ENCODE results near the gene ENTPD2.
A peak's percentile ranks its signal among the peaks of the same experiment; 100 is the strongest.

The ENTPD2 gene

DNA sequence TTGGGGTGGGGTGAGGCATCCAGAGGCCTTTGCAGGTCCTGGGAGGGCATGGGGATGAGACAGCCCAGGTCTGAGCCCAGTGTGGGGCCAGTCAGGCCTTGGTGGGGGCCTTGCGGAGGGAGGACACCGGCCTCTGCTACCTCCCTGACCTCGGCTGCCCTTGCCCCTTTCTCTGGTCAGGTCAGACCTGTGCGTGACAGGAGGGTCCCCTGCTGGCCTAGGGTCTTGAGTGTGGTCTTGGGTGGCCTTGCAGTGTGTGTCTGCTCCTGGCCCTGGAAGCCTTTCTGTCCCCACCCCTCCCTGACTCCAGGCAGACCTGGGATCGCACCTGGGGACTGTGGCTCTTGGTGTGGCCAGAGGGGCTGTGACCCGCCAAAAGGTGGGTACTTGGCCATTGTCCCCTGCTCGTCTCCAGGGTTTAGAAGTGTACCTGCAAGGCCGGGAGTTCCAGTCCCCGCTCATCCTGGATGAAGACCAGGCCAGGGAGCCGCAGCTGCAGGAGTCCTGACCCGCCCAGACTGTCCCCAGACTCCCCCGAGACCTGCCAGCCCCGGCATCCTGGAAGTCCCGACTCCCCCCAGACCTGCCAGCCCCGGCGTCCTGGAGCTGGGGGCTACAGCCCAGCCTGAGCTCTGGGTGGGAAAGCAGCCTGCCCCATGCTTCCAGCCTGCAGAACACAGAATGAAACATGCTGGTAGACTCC, 28.5 kb upstream of the ENTPD2 start:
- in situ Hi-C loops (cut with HindIII; ENCODE audit: low pct_ligation_motif_present, low pct_unique_long_range_greater_than_20kb, low sequenced_read_pairs) = no loop called here

DNA sequence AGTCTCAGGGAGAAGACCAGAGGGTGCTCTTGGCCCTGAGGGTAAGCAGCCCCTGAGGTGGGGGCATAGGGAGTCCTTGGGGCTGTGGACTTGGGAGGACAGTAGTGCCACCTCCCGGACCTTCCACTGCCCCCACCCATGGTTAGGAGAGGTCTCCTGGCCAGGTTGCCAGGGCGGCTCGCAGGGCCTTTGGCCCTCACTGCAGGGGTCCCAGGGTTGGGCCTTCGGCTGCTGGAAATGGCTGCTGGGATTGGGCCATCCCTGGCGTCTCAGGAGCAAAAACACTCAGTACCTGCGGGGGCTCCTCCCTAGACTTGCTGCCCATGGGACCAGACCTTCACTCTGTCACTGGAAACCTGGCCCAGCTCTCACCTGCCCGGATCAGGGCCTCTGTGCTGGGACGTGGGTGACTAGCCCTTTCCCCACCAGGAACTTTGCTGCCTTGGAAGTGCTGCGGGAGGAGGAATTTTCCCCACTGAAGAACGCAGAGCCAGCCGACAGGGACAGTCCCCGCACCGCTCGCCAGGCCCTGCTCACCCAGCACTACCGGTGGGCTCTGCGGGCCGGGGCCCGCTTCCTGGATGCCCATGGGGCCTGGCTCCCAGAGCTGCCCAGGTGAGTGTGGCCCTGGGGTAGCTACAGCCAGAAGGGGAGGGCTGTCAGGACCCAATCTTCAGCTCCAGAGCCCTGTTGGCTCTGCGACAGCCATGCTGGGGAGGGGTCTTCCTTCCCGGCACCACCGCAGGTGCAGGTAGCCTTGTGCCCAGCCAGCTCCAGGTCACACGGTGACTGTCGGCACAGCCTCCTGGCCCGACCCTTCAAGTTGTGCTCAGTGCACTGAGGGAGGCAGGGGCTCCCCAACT, 26.6 kb upstream of the ENTPD2 start:
- no peak for DNase-seq
- in situ Hi-C loops (cut with HindIII; ENCODE audit: low pct_ligation_motif_present, low pct_unique_long_range_greater_than_20kb, low sequenced_read_pairs) = no loop called here

More for the DNA sequence above, 28.5 kb upstream of the ENTPD2 start:
- DNase-seq = no peak

DNA sequence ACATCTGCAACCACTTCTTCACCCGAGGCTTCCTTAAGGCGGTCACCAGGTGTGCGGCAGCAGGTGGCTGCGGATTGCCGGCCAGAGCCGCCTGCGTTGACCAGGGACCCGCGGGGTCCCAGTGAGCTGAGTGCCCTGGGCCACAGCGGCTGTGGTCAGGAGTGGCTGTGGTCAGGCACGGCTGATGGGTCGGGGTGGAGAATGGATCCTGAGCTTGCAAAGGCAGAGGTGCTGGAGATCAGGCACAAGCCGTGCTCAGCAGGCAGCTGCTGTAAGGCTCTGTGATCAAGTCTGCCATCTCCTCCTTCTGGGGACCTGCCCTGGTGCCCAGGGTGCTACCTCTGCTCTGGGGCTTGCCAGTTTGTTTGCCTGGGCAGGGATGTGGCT, 25.5 kb upstream of the ENTPD2 start:
- in situ Hi-C loops (cut with HindIII; ENCODE audit: low pct_ligation_motif_present, low pct_unique_long_range_greater_than_20kb, low sequenced_read_pairs) = no loop called here
- DNase-seq = no peak

DNA sequence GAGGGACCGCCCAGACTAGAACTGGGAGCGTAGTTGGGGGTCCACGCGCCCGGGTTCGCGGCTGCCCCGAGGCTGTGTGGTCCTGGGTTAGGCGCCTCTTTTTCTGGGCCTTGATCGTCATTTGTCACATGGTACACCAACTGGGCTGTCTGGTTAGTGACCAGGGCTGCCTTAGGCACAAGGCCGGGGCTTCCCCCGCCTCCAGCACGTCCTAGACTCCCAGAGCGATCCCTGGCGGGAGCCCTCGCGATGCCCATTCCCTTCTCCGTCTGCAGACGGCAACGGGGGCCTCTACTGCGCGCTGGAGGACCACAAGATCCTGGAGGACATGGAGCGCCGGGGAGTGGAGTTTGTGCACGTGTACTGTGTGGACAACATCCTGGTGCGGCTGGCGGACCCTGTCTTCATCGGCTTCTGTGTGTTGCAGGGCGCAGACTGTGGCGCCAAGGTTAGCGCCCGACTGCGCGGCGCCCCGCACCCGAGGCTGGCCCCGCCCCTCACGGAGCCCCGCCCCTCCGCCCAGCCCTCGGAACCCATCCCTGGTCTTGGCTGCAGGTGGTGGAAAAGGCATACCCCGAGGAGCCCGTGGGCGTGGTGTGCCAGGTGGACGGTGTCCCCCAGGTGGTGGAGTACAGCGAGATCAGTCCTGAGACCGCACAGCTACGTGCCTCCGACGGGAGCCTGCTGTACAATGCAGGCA, 25.0 kb upstream of the ENTPD2 start:
- in situ Hi-C loops (cut with HindIII; ENCODE audit: low pct_ligation_motif_present, low pct_unique_long_range_greater_than_20kb, low sequenced_read_pairs) = no loop called here
- DNase-seq = no peak

DNA sequence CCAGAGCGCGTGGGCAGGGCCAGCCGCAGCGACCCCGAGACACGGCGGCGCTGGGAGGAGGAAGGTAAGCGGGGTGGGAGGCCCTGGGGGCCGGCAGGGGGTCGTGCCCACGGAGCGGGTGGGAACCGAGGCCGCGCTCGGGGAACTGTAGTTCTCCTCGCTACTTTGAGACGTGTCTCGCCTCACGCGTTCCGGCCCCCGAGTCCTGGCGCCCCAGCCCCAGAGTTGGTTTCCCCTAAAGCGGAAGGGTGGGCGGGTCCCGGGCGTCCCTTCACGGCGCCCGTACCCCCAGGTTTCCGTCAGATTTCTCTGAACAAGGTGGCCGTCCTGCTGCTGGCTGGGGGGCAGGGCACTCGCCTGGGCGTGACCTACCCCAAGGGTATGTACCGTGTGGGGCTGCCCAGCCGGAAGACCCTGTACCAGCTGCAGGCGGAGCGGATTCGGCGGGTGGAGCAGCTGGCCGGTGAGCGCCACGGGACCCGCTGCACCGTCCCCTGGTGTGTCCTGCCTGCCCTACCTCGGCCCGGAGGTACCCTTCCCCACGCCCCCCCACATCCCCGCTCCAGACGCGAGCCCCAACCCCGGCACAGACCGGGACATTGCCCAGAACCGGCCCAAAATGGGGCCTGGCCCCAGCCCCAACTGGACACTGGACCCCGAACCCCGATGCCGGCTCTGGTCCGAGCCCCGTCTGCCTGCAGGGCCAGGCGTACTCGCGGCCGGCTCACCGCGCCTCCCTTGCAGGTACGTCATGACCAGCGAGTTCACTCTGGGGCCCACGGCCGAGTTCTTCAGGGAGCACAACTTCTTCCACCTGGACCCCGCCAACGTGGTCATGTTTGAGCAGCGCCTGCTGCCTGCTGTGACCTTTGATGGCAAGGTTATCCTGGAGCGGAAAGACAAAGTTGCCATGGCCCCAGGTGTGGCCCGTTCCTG, 24.2 kb upstream of the ENTPD2 start:
- in situ Hi-C loops (cut with HindIII; ENCODE audit: low pct_ligation_motif_present, low pct_unique_long_range_greater_than_20kb, low sequenced_read_pairs) = no loop called here
- no peak for DNase-seq

DNA sequence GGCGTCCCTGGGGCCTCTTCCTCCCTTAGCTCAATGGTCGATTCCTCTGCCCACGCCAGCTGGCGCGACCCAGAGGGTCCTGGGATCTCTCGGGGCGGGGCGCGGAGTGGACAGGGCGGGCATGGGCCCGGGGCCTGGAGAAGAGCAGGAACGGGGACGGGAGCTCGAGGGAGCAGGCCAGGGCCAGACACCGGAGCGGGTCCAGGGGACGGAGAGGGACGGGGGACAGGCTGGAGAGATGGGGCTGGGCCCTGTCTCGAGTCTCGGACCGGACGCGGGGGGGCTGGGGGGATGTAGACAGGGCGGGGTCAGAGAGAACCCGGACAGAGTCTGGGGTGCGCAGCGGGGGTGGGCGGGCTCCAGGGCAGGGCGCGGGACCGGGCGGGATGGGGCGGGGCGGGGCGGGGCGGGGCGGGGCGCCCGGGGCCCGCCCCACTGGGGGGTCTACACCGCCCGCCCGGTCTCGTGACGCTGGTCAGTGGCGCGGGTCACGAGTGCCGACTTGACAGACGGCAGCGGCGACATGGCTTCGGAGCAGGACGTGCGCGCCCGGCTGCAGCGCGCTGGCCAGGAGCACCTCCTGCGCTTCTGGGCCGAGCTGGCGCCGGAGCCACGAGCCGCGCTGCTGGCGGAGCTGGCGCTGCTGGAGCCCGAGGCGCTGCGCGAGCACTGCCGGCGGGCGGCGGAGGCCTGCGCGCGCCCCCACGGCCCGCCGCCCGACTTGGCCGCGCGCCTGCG, 23.3 kb upstream of the ENTPD2 start, which contains the start of gene UAP1L1:
UAP1L1 (plus strand) TSS at position 508 of the 738 bp plus-strand sequence; CDS start at position 524, 16 bp downstream.
- in situ Hi-C loops (cut with HindIII; ENCODE audit: low pct_ligation_motif_present, low pct_unique_long_range_greater_than_20kb, low sequenced_read_pairs) = no loop called here
- peak; percentile 39 for DNase-seq

DNA sequence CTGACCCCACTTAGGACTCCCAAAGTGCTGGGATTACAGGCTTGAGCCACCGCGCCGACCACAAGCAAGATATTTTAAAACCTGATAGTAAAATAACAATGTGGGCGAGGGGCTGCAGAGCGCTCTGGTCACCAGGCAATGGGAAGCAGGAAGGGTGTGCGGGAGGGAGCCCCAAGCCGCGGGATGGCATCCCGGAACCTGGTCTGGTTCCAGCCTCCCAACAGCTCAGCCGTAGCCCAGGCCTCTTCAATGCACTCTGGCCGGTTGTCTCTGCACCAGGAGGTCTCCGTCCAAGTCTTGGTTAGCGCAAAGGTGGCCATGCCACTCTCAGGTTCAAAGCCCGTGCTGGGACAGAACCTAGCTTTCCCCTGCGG, 22.8 kb upstream of the ENTPD2 start:
- in situ Hi-C loops (cut with HindIII; ENCODE audit: low pct_ligation_motif_present, low pct_unique_long_range_greater_than_20kb, low sequenced_read_pairs) = no loop called here
- no peak for DNase-seq

DNA sequence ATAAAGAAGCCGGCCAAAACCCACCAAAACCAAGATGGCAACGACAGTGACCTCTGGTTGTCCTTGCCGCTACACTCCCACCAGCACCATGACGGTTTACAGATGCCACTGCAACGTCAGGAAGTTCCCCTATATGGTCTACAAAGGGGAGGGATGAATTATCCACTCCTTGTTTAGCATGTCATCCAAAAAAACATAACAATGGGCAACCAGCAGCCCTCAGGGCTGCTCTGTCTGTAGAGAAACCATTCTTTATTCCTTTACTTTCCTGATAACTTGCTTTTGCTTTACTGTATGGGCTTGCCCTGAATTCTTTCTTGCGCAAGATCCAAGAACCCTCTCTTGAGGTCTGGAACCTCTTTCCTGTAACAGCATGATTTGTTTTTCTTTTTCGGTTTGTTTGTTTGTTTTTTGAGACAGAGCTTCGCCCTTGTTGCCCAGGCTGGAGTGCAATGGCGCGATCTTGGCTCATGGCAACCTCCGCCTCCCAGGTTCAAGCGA, 21.5 kb upstream of the ENTPD2 start:
- in situ Hi-C loops (cut with HindIII; ENCODE audit: low pct_ligation_motif_present, low pct_unique_long_range_greater_than_20kb, low sequenced_read_pairs) = no loop called here
- DNase-seq = no peak

DNA sequence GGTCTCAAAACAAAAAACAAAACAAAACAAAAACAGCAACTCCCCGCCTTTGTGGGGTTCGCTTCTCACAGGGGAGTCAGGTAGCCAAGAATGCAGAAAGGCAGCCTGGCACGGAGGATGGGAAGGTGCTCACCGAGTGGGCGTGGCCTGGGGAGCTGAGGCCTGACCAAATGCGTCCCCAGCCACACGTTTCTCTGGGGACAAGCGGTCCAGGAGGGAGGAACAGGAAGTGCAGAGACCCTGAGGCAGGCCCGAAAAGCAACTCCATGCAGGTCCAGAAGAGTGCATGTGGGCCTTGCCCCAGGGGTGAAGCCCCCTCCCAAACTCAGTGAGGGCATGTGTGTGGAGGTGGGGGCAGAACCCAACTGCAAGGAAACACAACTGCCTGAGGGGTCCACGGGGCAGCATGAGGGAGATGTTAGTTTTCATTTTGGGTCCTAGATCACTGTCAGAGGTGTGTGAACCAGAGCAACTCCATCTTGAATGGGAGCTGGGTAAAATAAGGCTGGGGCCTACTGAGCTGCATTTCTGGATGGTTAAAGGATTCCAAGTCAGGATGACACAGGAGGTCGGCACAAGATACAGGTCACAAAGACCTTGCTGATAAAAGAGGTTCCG, 20.9 kb upstream of the ENTPD2 start:
- in situ Hi-C loops (cut with HindIII; ENCODE audit: low pct_ligation_motif_present, low pct_unique_long_range_greater_than_20kb, low sequenced_read_pairs) = no loop called here
- no peak for DNase-seq

DNA sequence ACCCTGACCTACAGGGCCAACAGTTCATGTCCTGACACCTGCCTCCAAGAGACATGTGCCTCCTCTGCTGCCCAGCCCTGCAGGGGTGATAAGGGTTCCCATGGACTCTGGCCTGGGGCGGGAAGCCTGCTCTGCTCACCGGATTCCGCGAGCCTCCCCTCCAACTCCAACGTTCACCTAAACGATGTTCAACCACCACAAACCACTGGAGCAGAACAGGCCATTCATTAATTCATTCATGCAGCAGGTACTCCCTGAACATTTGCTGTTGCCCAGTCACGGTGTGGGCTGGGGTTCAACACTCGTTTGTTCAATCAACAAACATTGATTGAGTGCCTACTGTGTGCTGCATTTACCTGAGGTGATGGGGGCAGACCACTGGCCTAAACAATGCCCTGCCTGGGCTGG, 20.1 kb upstream of the ENTPD2 start:
- DNase-seq = no peak
- in situ Hi-C loops (cut with HindIII; ENCODE audit: low pct_ligation_motif_present, low pct_unique_long_range_greater_than_20kb, low sequenced_read_pairs) = no loop called here

DNA sequence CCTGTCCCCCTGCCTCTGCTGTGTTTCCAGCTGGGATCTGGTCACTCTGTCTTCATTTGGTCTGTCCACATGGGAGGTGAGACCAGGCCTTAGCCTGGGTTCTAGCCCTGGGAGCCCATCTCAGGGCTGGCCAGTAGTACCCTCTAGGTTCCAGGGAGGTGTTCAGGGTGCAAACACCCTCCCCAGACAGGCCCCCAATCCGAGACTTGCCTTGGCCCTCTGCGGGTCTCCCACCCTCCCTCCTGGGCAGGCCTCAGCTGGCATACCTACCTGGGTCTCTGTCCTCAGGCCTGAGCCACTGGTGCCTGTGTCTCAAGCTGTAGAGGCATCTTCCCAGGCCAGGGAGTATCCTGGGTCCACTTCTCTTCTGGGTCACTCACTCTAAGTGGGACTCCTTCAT, 17.4 kb upstream of the ENTPD2 start:
- no peak for DNase-seq
- in situ Hi-C loops (cut with HindIII; ENCODE audit: low pct_ligation_motif_present, low pct_unique_long_range_greater_than_20kb, low sequenced_read_pairs) = no loop called here

DNA sequence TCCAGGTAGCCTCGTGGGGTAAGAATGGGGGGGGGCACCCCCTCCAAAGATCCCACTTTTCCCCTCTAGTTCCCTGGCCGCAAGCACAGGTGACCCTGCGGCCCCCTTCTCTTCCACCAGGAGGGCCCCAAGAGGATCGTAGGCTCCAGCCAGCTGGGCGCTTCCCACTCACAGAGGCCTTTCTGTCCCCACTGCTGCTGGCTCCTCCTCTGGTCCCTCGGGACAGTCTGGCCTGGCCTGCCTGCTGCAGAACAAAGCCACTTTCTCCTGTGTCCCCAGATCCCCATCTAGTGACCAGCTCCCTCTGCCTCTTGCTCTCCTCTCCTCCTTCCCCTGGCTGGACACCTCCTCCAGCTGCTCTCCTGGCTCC, 17.0 kb upstream of the ENTPD2 start:
- in situ Hi-C loops (cut with HindIII; ENCODE audit: low pct_ligation_motif_present, low pct_unique_long_range_greater_than_20kb, low sequenced_read_pairs) = no loop called here
- DNase-seq = no peak

DNA sequence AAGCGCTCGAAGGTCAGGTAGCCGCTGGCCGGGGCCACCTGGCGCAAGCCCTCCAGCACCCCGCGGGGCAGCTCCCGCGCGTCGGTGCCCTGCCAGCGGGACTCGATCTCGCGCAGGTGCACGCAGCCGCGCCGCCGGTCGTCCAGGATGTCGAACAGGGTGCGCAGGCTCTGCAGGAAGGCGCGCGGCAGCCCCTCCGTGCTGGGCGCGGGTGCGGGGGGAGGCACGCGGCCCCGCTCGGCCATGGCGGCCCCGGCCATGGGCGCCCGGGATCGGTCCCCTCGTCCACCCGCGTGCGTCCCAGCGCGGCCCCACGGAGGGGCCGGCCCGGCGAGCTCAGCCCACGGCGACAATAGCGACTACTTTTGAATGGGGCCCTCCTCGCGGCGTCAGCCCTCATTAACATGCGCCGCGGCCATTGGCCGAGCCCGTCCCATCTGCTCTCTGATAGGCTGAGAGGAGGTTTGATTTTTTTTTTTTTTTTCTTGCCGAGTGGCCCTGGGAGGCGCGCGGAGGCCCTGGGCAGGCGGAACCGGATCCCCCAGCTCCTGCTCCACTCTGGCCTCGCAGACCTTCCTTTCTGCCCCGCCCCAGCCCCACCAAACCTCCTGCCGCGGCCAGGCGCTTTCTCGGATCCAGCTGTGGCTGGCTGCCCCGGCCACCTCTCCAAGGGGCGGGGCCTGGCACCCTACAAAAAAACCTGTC, 16.5 kb upstream of the ENTPD2 start, which contains the start of gene SAPCD2:
SAPCD2 (minus strand) TSS at position 357 of the 705 bp plus-strand sequence; CDS start at position 260, 97 bp downstream.
- in situ Hi-C loops (cut with HindIII; ENCODE audit: low pct_ligation_motif_present, low pct_unique_long_range_greater_than_20kb, low sequenced_read_pairs) = no loop called here
- peak; percentile 88 for DNase-seq

DNA sequence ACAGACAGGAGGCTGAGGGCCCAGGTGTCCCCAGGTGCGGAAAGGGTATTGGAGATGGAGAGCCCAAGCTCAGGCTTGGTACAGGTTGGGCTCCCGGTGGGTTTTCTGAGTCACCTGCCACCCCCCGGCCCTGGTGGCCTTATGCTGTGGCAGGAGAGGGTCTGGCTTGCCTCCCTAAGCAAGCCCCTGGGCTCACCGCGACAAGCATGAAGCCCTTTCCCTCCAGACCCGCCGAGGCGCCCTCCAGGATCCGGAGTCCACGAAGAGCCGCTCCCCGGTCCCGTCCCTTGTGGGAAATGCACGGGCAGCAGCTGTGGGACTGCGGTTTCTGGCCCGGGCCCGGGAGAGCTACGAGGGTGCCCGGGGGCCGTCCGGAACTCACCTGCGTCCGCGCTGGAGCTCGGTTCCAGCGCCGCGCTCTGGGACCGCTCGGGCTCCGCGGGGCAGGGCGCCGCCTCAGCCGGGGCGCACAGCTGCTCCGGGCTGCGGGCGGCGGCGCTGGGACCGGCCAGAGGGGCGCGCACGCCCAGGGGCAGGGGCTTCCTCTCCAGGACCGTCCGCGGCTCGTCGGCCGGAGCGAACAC, 15.7 kb upstream of the ENTPD2 start:
- in situ Hi-C loops (cut with HindIII; ENCODE audit: low pct_ligation_motif_present, low pct_unique_long_range_greater_than_20kb, low sequenced_read_pairs) = no loop called here

DNA sequence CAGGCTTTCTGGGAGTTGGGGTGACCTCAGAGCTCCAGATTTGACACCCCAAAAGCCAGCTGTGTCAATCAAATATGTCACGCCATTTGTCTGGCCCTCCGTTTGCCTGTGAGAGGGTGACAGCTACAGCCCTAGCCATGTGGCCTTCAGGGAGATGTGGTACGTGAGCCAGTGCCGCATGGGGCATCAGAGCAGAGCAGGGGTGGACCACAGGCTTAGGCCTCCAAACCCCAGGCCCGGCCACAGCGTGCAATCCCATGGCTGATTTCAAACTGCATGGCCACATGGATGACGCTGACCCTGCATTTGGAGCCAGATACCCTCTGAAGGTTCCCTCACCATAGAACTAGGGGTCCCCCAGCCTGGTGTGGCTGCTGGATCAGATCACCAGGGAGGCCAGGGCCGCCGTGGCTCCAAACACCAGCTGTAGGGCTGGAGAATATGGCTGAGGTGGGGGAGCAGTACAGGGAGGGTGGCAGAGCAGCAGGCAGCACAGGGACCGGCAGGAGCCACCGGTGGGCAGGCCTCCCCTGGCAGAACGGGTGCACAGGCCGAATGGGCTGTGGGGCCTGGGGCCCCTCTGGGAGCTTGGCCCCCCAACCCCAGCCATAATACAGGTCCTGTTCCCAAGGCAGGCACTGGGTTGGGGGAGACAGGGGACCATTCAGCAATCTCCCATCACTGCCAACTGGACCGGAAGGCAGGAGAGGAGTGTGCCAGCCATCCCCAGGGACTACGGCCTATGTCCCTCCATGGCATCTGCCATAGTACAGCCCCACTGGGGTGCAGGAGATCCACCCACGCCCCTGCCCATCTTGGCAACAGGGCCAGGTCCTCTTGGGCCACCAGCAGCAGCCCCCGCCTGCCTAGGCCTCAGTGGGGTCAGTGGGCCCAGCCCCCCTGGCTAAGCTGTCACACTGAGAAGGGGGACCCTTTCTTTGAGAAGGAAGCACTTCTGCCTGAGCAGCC, 15.0 kb upstream of the ENTPD2 start:
- DNase-seq = no peak
- in situ Hi-C loops (cut with HindIII; ENCODE audit: low pct_ligation_motif_present, low pct_unique_long_range_greater_than_20kb, low sequenced_read_pairs) = no loop called here

More for the DNA sequence above, 15.7 kb upstream of the ENTPD2 start:
- DNase-seq = no peak

Measured in ACHN (cell line).